Breast epithelium (tissue), 3 donors: Measurements from ENCODE around the gene CTIF.

Experiments
- CTCF ChIP-seq, 3 donors: fragments of 450-650 bp; IDR thresholded peaks; one replicate each; pipeline ENCODE4 v1.5.1; 2016 to 2017; ENCODE audit warnings: antibody characterized with exemption in 3 of 3, mild to moderate bottlenecking in 3 of 3, moderate library complexity in 3 of 3
- POLR2A ChIP-seq: fragments of 450-650 bp; IDR thresholded peaks from one replicate; pipeline ENCODE4 v1.6.1; 2016; ENCODE audit warnings: antibody characterized with exemption, mild to moderate bottlenecking, moderate library complexity

GRCh38 chr18:48553236-48553635, 14.4 kb downstream of the CTIF start:
- TF ChIP-seq CTCF (IDR thresholded peaks at IDR 0.05) (no peak), POLR2A (no peak)
